Peyer's patch (tissue), 4 donors: Measurements from ENCODE around the gene NLRP9. TPM values are rescaled to one million over a fixed set of nuclear protein-coding genes. Genes with fewer than 3 reads are reported as not detected.
A peak's percentile ranks its signal among the peaks of the same experiment; 100 is the strongest.

Experiments used
- DNase-seq, 3 donors: peaks; one replicate each; pipeline ENCODE4 v3.0.0-alpha.2; 2017 to 2019
- H3K27ac ChIP-seq, 4 donors: fragments of 200-600 bp; sonication (generic); one replicate each; pipeline ENCODE4 v1.5.1; 2016 to 2019
- H3K27me3 ChIP-seq, 2 donors: fragments of 200-600 bp; sonication (generic); one replicate each; pipeline ENCODE4 v1.5.1; 2019
- H3K36me3 ChIP-seq, 3 donors: fragments of 200-600 bp; sonication (generic); one replicate each; pipeline ENCODE4 v1.5.1; 2016 to 2019
- H3K4me1 ChIP-seq, 4 donors: fragments of 200-600 bp; sonication (generic); one replicate each; pipeline ENCODE4 v1.5.1; 2016 to 2019
- H3K4me3 ChIP-seq, 4 donors: fragments of 200-600 bp; sonication (generic); 1 replicate in 3 of 4; 2 replicates in 1 of 4; pipeline ENCODE4 v1.5.1; 2016 to 2019; ENCODE audit warnings: mild to moderate bottlenecking in 1 of 4
- H3K9me3 ChIP-seq, 4 donors: fragments of 200-600 bp; sonication (generic); one replicate each; pipeline ENCODE4 v1.5.1; 2016 to 2019; ENCODE audit warnings: mild to moderate bottlenecking in 1 of 4
- POLR2A ChIP-seq, 2 donors: fragments of 450-650 bp; IDR thresholded peaks; one replicate each; pipeline ENCODE4 v1.5.1; 2017; ENCODE audit warnings: antibody characterized with exemption in 2 of 2, mild to moderate bottlenecking in 2 of 2, moderate library complexity in 2 of 2
- total RNA-seq, 4 donors: library from RNA; depleted of rRNA; stranded (reverse); fragments of >200 nt; gene quantifications; one replicate each; pipeline ENCODE4 v1.1.0, GENCODE V29; 2016
- TF ChIP-seq, protein P1 (sequence below), 6 experiments: fragments of 450-650 bp in 4 of 6; fragments of 200-600 bp in 2 of 6; sonication (generic) in 1 of 6; IDR thresholded peaks; one replicate each; pipeline ENCODE4 v1.5.1; 2017 to 2019; ENCODE audit warnings: antibody characterized with exemption in 6 of 6, mild to moderate bottlenecking in 3 of 6, moderate library complexity in 1 of 6

NLRP9 gene
- total RNA-seq, 4 donors from 2014 or later, result not detected

DNA sequence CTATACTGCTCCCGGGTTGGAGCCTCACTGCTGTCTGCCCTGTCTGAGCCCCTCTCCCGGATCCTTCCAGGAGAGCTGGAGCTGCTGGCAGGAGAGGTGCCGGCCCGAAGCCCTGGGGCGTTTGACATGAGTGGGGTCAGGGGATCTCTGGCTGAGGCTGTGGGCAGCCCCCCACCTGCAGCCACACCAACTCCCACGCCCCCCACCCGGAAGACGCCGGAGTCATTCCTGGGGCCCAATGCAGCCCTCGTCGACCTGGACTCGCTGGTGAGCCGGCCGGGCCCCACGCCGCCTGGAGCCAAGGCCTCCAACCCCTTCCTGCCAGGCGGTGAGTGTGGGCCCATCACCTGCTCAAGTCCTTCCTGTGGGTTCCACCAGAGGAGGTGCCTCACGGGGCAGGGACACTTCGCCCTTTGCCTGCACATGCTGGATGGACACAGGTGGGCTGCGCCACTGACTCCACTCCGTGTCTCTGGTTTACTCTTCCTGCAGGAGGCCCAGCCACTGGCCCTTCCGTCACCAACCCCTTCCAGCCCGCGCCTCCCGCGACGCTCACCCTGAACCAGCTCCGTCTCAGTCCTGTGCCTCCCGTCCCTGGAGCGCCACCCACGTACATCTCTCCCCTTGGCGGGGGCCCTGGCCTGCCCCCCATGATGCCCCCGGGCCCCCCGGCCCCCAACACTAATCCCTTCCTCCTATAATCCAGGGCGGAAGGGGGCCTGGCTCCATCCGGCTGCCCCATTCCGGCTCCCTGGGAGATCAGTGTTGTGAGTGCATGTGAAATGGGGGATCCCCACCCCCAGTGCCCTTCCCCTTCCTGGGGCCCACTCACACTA is 43.3 kb downstream of the NLRP9 start:
- Histone ChIP-seq H3K27ac (peak overlapping the region in 1 of 4 donors; percentile 35), H3K36me3 (peaks cover 0 to 99% (median 3%) of the 10 kb centered on the region in 3 donors)
- DNase-seq, result peak in 1 of 3 donors; percentile 42

GRCh38 chr19:55694241-55694655 is 44.0 kb downstream of the NLRP9 start:
- H3K36me3 ChIP-seq, result peaks cover 0 to 99% (median 3%) of the 10 kb centered on the region in 3 donors
- no peaks in the 10 kb centered on the region for H3K9me3 ChIP-seq
- TF ChIP-seq POLR2A (IDR thresholded peaks at IDR 0.05), result no peak
- TF ChIP-seq, protein P1, sequence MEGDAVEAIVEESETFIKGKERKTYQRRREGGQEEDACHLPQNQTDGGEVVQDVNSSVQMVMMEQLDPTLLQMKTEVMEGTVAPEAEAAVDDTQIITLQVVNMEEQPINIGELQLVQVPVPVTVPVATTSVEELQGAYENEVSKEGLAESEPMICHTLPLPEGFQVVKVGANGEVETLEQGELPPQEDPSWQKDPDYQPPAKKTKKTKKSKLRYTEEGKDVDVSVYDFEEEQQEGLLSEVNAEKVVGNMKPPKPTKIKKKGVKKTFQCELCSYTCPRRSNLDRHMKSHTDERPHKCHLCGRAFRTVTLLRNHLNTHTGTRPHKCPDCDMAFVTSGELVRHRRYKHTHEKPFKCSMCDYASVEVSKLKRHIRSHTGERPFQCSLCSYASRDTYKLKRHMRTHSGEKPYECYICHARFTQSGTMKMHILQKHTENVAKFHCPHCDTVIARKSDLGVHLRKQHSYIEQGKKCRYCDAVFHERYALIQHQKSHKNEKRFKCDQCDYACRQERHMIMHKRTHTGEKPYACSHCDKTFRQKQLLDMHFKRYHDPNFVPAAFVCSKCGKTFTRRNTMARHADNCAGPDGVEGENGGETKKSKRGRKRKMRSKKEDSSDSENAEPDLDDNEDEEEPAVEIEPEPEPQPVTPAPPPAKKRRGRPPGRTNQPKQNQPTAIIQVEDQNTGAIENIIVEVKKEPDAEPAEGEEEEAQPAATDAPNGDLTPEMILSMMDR (IDR thresholded peaks at IDR 0.05), result peak in 2 of 6 experiments; percentile 21 to 28
- no peak overlapping the region for H3K4me3 ChIP-seq
- peaks cover 0 to 15% (median 0%) of the 10 kb centered on the region in 4 donors for H3K4me1 ChIP-seq
- H3K27me3 ChIP-seq, result no peaks in the 10 kb centered on the region
- DNase-seq, result peak in 2 of 3 donors; percentile 61 to 79
- peak overlapping the region in 1 of 4 donors; percentile 35 for H3K27ac ChIP-seq

More for the DNA sequence above, 43.3 kb downstream of the NLRP9 start:
- no peak overlapping the region for H3K4me3 ChIP-seq
- H3K9me3 ChIP-seq, result no peaks in the 10 kb centered on the region
- TF ChIP-seq, protein P1 (IDR thresholded peaks at IDR 0.05), result no peak
- TF ChIP-seq POLR2A (IDR thresholded peaks at IDR 0.05), result no peak
- H3K27me3 ChIP-seq, result no peaks in the 10 kb centered on the region
- H3K4me1 ChIP-seq, result peaks cover 0 to 8% (median 0%) of the 10 kb centered on the region in 4 donors

DNA sequence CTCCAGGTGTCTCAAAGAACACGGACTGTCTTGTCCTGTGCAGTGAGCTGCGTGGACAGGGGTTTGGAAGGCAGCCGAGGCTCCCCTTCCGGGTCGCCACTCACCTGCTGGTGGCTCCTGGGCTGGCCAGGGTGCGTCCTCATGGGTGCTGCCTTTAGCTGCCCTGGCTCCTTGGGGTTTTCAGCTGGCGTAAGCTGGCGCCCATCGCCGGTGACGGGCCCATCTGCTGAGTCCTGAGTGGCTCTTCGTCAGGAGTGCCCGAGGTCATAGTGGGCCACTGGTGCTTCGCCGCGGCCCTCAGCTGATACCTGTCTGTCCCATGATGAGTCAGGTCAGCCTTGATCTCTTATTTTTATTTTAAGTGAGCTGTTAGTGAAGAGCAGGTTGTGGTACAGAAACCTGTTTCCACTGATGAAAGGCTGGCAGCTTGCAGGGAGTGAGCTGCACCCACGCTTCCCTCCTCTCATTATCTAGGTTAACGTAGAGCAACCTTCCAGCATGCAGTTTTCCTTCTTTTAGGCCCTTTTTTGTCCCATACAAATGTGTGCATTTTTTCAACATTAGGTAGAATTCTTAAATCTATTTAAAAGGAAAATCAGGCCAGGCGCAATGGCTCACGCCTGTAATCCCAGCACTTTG is 44.7 kb downstream of the NLRP9 start:
- no peak overlapping the region for H3K27ac ChIP-seq

DNA sequence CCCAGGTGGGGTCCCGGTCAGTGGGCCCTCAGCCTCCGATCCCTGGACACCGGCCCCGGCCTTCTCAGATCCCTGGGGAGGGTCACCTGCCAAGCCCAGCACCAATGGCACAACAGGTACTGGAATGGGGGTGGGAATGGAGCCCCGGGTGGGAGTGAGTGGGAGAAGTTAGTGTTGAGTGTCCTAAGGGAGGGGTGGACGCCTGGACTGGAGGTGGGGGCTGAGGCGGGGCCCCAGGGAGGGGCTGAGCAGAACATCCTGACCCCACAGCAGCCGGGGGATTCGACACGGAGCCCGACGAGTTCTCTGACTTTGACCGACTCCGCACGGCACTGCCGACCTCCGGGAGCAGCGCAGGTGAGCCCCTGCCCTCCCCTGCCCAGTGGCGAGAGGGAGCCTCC is 45.5 kb downstream of the NLRP9 start:
- Histone ChIP-seq H3K9me3 (no peaks in the 10 kb centered on the region), H3K36me3 (peaks cover 0 to 90% (median 3%) of the 10 kb centered on the region in 3 donors), H3K27me3 (no peaks in the 10 kb centered on the region), H3K4me3 (no peak overlapping the region), H3K27ac (no peak overlapping the region), H3K4me1 (peaks cover 0 to 24% (median 6%) of the 10 kb centered on the region in 4 donors)
- DNase-seq, result peak in 1 of 3 donors; percentile 43
- no peak for TF ChIP-seq POLR2A (IDR thresholded peaks at IDR 0.05)
- TF ChIP-seq, protein P1 (IDR thresholded peaks at IDR 0.05), result no peak

More for the DNA sequence above, 44.7 kb downstream of the NLRP9 start:
- Histone ChIP-seq H3K4me1 (peaks cover 0 to 18% (median 0%) of the 10 kb centered on the region in 4 donors), H3K27me3 (no peaks in the 10 kb centered on the region), H3K9me3 (no peaks in the 10 kb centered on the region), H3K4me3 (no peak overlapping the region), H3K36me3 (peaks cover 0 to 95% (median 3%) of the 10 kb centered on the region in 3 donors)
- TF ChIP-seq, protein P1 (IDR thresholded peaks at IDR 0.05), result no peak
- no peak for TF ChIP-seq POLR2A (IDR thresholded peaks at IDR 0.05)
- DNase-seq, result no peak

DNA sequence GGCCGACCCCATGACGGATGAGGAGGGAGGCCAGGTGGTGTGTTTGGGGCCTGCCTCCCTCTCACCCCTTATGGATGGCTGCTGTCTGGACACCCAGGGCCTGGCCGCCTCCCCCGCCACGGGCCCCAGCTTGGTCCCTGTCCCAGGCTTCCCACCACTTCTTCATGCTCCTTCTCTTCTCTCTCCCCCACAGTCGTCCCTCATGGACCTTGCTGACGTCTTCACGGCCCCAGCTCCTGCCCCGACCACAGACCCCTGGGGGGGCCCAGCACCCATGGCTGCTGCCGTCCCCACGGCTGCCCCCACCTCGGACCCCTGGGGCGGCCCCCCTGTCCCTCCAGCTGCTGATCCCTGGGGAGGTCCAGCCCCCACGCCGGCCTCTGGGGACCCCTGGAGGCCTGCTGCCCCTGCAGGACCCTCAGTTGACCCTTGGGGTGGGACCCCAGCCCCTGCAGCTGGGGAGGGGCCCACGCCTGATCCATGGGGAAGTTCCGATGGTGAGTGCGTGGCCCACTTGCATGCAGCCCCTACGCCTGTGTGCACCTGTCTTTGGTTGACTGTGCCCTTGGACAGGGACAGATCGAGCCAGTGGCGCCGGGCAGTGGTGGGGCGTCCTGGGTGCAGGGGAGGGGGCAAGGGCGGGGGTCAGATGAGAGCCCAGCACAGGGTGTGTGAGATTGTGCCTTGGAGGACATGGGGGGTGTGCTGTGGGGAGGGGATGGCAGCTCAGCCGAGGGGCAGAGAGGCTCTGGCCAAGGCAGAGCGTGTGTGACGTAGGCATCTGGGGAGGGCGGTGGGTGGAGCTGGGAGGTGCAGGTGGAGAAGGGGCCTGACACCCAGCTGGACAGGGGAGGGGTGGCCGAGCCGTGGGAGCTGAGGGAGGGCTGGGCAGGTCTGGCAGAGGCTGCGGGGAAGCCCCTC is 46.4 kb downstream of the NLRP9 start:
- no peak overlapping the region for H3K4me3 ChIP-seq
- no peaks in the 10 kb centered on the region for H3K9me3 ChIP-seq
- DNase-seq, result peak in 1 of 3 donors; percentile 42
- peaks cover 0 to 85% (median 3%) of the 10 kb centered on the region in 3 donors for H3K36me3 ChIP-seq
- H3K27ac ChIP-seq, result no peak overlapping the region
- TF ChIP-seq, protein P1 (IDR thresholded peaks at IDR 0.05), result no peak
- TF ChIP-seq POLR2A (IDR thresholded peaks at IDR 0.05), result no peak
- H3K27me3 ChIP-seq, result no peaks in the 10 kb centered on the region
- H3K4me1 ChIP-seq, result peaks cover 0 to 32% (median 8%) of the 10 kb centered on the region in 4 donors
